Gastroesophageal sphincter (tissue), 4 donors: ENCODE results near the gene MAPK8. TPM values are rescaled to one million over a fixed set of nuclear protein-coding genes. Genes with fewer than 3 reads are reported as not detected.

Experiments
- ATAC-seq: fragments of 150-250 bp; one replicate; pipeline ENCODE4 v1.9.1; 2016; ENCODE audit warnings: mild to moderate bottlenecking, moderate library complexity
- H3K27ac ChIP-seq, 4 donors: fragments of 200-600 bp; sonication (generic) in 3 of 4; 1 replicate in 3 of 4; 2 replicates in 1 of 4; pipeline ENCODE4 v1.5.1; 2016 to 2019
- H3K27me3 ChIP-seq: fragments of 200-600 bp; sonication (generic); one replicate; pipeline ENCODE4 v1.5.1; 2019
- H3K36me3 ChIP-seq, 2 donors: fragments of 200-600 bp; sonication (generic); one replicate each; pipeline ENCODE4 v1.5.1; 2019; ENCODE audit warnings: control low read depth in 1 of 2
- H3K4me1 ChIP-seq, 3 donors: fragments of 200-600 bp; sonication (generic); 1 replicate in 2 of 3; 2 replicates in 1 of 3; pipeline ENCODE4 v1.5.1; 2016 to 2019; ENCODE audit warnings: control low read depth in 2 of 3
- H3K4me3 ChIP-seq, 2 donors: fragments of 200-600 bp; sonication (generic); one replicate each; pipeline ENCODE4 v1.5.1; 2019; ENCODE audit warnings: mild to moderate bottlenecking in 1 of 2, moderate library complexity in 1 of 2
- H3K9me3 ChIP-seq, 3 donors: fragments of 200-600 bp; sonication (generic); one replicate each; pipeline ENCODE4 v1.5.1; 2017 to 2019; ENCODE audit warnings: control low read depth in 2 of 3
- CTCF ChIP-seq, 4 experiments: fragments of 200-600 bp in 2 of 4; fragments of 450-650 bp in 2 of 4; sonication (generic) in 1 of 4; IDR thresholded peaks; one replicate each; pipeline ENCODE4 v1.5.1; 2017 to 2019; ENCODE audit warnings: antibody characterized with exemption in 4 of 4, mild to moderate bottlenecking in 2 of 4, moderate library complexity in 2 of 4
- EP300 ChIP-seq: sonication (generic); formaldehyde crosslinking; IDR thresholded peaks from one replicate; pipeline ENCODE4 v1.6.1; 2017; ENCODE audit warnings: antibody characterized with exemption, mild to moderate bottlenecking
- POLR2A ChIP-seq, 2 donors: fragments of 450-650 bp; IDR thresholded peaks; one replicate each; pipeline ENCODE4 v1.6.1; 2017; ENCODE audit warnings: antibody characterized with exemption in 2 of 2, mild to moderate bottlenecking in 2 of 2, moderate library complexity in 1 of 2
- POLR2AphosphoS5 ChIP-seq: sonication (generic); formaldehyde crosslinking; IDR thresholded peaks from one replicate; pipeline ENCODE4 v1.6.1; 2017; ENCODE audit warnings: antibody characterized with exemption
- WGBS, 2 donors: methylation state at CpG; one replicate each; pipeline ENCODE4 v1.1.5; 2018; ENCODE audit warnings: low coverage in 1 of 2; 5-methylcytosine and 5-hydroxymethylcytosine counted together
- total RNA-seq, 4 donors: library from RNA; depleted of rRNA; stranded (reverse); fragments of >200 nt; gene quantifications; one replicate each; pipeline ENCODE4 v1.1.0, GENCODE V29; 2016

The MAPK8 gene
- total RNA-seq, 4 donors from 2014 or later, result 35.6 to 63.7 (median 40.7) TPM

DNA sequence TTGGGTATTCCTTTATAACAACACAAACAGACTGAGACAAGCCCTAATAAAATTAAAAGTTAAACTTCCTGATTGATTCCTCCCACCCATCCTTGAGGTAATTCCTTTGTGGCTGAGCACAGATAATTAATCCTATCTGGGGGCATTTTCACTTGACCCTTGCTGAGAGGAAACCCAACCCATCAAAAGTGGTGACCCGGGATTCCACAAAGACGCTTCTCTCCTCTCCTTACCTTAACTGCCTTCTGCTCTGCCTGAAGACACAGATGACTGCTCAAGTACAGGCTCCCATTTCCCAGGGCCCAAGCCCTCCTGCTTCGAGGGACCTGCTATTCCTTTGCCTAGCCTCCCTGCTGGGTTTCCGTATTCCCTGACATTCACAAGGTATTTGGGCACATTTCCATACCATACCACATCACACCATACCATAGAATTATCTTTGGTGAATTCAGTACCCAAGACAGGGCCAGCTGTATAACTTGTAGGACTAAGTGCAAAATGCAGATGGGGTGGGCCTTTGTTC lies 9.8 kb upstream of the MAPK8 start:
- H3K27ac ChIP-seq, result no peak overlapping the region
- no peaks in the 10 kb centered on the region for H3K4me1 ChIP-seq
- H3K4me3 ChIP-seq, result no peak overlapping the region
- no peak for TF ChIP-seq POLR2AphosphoS5
- no peaks in the 10 kb centered on the region for H3K36me3 ChIP-seq
- WGBS, 2 donors, result 68 to 80% methylated on average over 2 to 3 of the region's 4 CpGs
- H3K27me3 ChIP-seq, result no peaks in the 10 kb centered on the region
- ATAC-seq, result no peak
- no peaks in the 10 kb centered on the region for H3K9me3 ChIP-seq

DNA sequence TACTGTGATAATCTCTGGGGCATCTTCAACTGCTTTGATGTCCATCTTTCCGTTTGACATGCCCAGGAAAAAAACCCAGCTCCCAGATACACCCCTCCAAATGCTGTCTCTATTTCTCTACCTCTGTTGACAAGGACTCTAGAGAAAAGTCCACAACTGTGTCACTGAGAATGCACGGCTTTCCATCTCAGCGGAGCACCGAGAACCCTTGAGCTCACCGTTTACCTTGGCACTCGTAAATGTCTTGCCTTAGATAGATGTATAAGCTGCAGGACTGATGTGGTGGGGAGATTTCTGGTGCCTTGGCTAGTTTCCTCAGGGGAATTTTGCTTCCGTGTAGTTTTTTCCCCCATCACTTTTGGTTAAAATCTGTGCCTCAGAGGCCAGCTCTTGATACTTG lies 7.4 kb upstream of the MAPK8 start:
- Histone ChIP-seq H3K36me3 (no peaks in the 10 kb centered on the region), H3K4me1 (no peaks in the 10 kb centered on the region), H3K4me3 (no peak overlapping the region), H3K27me3 (no peaks in the 10 kb centered on the region), H3K27ac (no peak overlapping the region), H3K9me3 (no peaks in the 10 kb centered on the region)
- TF ChIP-seq EP300, result no peak
- no peak for TF ChIP-seq POLR2A (IDR thresholded peaks at IDR 0.05)
- TF ChIP-seq POLR2AphosphoS5, result no peak
- TF ChIP-seq CTCF (IDR thresholded peaks at IDR 0.05), result no peak
- 79% methylated on average over 7 of the region's 7 CpGs; no CpG with 5 or more reads in 1 of the 2 donors for WGBS, 2 donors
- ATAC-seq, result no peak

- Histone ChIP-seq H3K27ac (no peak overlapping the region), H3K36me3 (no peaks in the 10 kb centered on the region), H3K4me1 (no peaks in the 10 kb centered on the region), H3K27me3 (no peaks in the 10 kb centered on the region), H3K9me3 (no peaks in the 10 kb centered on the region), H3K4me3 (no peak overlapping the region)
- ATAC-seq, result no peak
- TF ChIP-seq CTCF (IDR thresholded peaks at IDR 0.05) (no peak), POLR2AphosphoS5 (no peak), POLR2A (IDR thresholded peaks at IDR 0.05) (no peak), EP300 (no peak)
- WGBS, 2 donors, result 0% methylated on average over 1 of the region's 1 CpG; no CpG with 5 or more reads in 1 of the 2 donors
Measured at GRCh38 chr10:48299692-48300091, 6.8 kb upstream of the MAPK8 start.

DNA sequence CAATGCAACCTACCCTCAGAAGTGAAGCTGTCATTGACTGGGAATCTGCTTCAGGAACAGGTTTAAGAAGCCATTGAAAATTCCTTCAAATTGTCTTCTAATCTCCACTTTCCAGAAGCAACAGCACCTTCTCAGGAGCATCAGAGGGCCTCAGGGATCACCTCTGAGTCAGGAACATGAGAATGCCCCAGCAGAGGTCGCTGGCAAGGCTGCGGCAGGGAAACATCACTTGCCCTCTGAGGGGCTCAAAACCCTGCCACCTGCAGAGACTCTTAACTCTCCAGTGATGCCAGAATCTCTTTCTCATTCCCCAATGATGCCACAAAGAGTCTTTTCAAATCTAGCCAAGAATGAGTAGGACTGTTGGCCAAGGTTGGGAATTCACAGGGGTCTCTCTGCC lies 5.9 kb upstream of the MAPK8 start:
- Histone ChIP-seq H3K9me3 (no peaks in the 10 kb centered on the region), H3K27ac (no peak overlapping the region), H3K4me1 (no peaks in the 10 kb centered on the region), H3K27me3 (no peaks in the 10 kb centered on the region), H3K36me3 (no peaks in the 10 kb centered on the region), H3K4me3 (no peak overlapping the region)
- WGBS, 2 donors, result no CpG with 5 or more reads among the region's 2 CpGs
- TF ChIP-seq CTCF (IDR thresholded peaks at IDR 0.05) (no peak), EP300 (no peak), POLR2A (IDR thresholded peaks at IDR 0.05) (no peak), POLR2AphosphoS5 (no peak)
- ATAC-seq, result no peak

DNA sequence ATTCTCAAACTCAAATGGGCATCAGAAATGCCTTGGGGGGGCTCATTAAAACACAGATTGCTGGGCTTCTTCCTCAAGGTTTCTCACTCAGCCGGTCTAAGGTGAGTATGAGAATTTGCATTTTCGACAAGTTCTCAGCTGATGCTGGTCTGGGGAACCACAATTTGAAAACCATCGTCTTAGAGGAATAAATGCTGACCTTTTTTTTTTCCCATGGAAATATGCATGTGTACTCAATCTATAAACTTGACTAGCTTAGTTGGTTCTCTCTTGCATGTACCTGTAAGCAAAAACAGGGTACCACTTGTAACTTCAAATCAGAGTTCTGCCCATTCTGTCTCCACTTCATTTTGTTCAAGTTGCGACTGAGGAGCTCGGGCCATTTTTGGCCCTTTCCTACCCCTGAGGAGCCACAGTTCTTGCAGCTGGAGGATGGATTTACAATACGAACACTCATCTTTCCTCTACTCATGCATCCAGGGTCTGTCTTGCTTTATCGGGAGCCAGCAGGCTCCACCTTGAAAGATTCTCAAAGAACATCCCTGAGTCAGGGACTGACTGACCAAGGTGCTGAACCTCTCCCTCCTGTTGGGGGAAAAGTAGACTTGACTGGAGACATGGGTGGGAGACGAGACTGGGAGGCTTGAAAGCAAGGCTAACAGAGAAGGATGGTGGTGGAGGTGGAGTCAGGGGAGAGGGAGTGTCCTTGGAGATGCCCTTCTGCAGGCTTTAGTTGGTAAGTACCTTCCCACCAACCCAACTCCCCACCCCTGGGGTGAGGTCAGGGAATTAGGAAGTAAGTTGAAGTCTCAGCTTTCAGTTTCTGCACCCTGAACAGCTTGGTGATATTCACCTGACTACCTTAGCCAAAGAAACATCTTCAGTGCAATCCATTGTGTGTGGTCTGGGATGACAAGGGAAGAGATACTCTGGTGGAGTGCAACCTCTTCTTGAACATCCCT lies 3.7 kb upstream of the MAPK8 start:
- Histone ChIP-seq H3K27ac (no peak overlapping the region), H3K27me3 (no peaks in the 10 kb centered on the region), H3K9me3 (no peaks in the 10 kb centered on the region), H3K36me3 (no peaks in the 10 kb centered on the region), H3K4me1 (peaks cover 0 to 13% (median 3%) of the 10 kb centered on the region in 3 donors), H3K4me3 (no peak overlapping the region)
- 78 to 87% methylated on average over 3 to 6 of the region's 8 CpGs for WGBS, 2 donors
- no peak for TF ChIP-seq POLR2AphosphoS5
- TF ChIP-seq EP300, result no peak
- no peak for TF ChIP-seq POLR2A (IDR thresholded peaks at IDR 0.05)
- TF ChIP-seq CTCF (IDR thresholded peaks at IDR 0.05), result no peak
- ATAC-seq, result no peak
